SU-DHL-6 (cell line): ENCODE measurements around the gene DENND2C.
A peak's percentile ranks its signal among the peaks of the same experiment; 100 is the strongest.

Source experiments
- H2AFZ ChIP-seq: fragments of 200-600 bp; sonication (generic); 2 replicates; pipeline ENCODE4 v1.6.1; 2014; ENCODE audit warnings: low read depth, mild to moderate bottlenecking, moderate library complexity, mixed read lengths, antibody characterized with exemption, low read length; ENCODE audit not compliant: severe bottlenecking
- H3F3A ChIP-seq: fragments of 200-600 bp; shearing (Covaris generic); 2 replicates; pipeline ENCODE4 v1.6.0; 2016; ENCODE audit warnings: antibody characterized with exemption, mild to moderate bottlenecking; ENCODE audit not compliant: insufficient read depth
- H3K27ac ChIP-seq: fragments of 200-600 bp; sonication (generic); 2 replicates; pipeline ENCODE4 v1.5.1; 2016; ENCODE audit warnings: low read depth, mild to moderate bottlenecking, low read length, moderate library complexity, mixed read lengths
- H3K27me3 ChIP-seq: fragments of 200-600 bp; sonication (generic), shearing (Covaris generic); 2 replicates; pipeline ENCODE4 v1.6.0; 2014; ENCODE audit warnings: mild to moderate bottlenecking, low read length
- H3K36me3 ChIP-seq: fragments of 200-600 bp; sonication (generic); 2 replicates; pipeline ENCODE4 v1.6.1; 2014; ENCODE audit warnings: mild to moderate bottlenecking, low read length, mixed read lengths
- H3K4me2 ChIP-seq: fragments of 300-600, 200-600 bp; shearing (Covaris generic), sonication (generic); 2 replicates; pipeline ENCODE4 v1.6.0; 2014; ENCODE audit warnings: low read length, low read depth, mild to moderate bottlenecking; ENCODE audit not compliant: poor library complexity, severe bottlenecking
- H3K4me3 ChIP-seq: fragments of 200-600 bp; sonication (generic); 2 replicates; pipeline ENCODE4 v1.5.1; 2014; ENCODE audit warnings: antibody characterized with exemption, low read length, mild to moderate bottlenecking, mixed read lengths; ENCODE audit not compliant: insufficient read depth, poor library complexity, severe bottlenecking
- H3K79me2 ChIP-seq: fragments of 200-600 bp; sonication (generic); 2 replicates; pipeline ENCODE4 v1.6.1; 2014; ENCODE audit warnings: mild to moderate bottlenecking, low read length, moderate library complexity; ENCODE audit not compliant: insufficient read depth
- H3K9ac ChIP-seq: fragments of 200-600 bp; sonication (generic); 2 replicates; pipeline ENCODE4 v1.7.0; 2014; ENCODE audit warnings: mild to moderate bottlenecking, low read length
- H3K9me2 ChIP-seq: fragments of 200-600 bp; sonication (generic); replicated peaks from 2 replicates; pipeline ENCODE4 v1.6.1; 2014; ENCODE audit warnings: low read length; ENCODE audit not compliant: insufficient read depth
- H3K9me3 ChIP-seq: fragments of 200-600 bp; sonication (generic); 2 replicates; pipeline ENCODE4 v1.6.1; 2014; ENCODE audit warnings: low read length, mixed read lengths; ENCODE audit not compliant: insufficient read depth
- H4K20me1 ChIP-seq: fragments of 200-600 bp; sonication (generic); 2 replicates; pipeline ENCODE4 v1.6.1; 2014; ENCODE audit warnings: low read depth, mild to moderate bottlenecking, antibody characterized with exemption, low read length, moderate library complexity, mixed read lengths
- CTCF ChIP-seq: fragments of 200-600 bp; sonication (generic); IDR thresholded peaks from one replicate; pipeline ENCODE4 v1.5.1; 2017; ENCODE audit warnings: antibody characterized with exemption, mild to moderate bottlenecking, low read length, moderate library complexity; ENCODE audit not compliant: insufficient read depth, poor library complexity, severe bottlenecking
- EZH2phosphoT487 ChIP-seq: fragments of 200-600 bp; sonication (generic), shearing (Covaris generic); conservative IDR thresholded peaks from 2 replicates; pipeline ENCODE4 v1.6.1; 2018; ENCODE audit warnings: mild to moderate bottlenecking, antibody characterized with exemption, low read length, moderate library complexity, mixed read lengths

Gene DENND2C

GRCh38 chr1:114559356-114559755, 110.5 kb downstream of the DENND2C start:
- Histone ChIP-seq H3K4me2 (no peak overlapping the region), H3K27ac (no peak overlapping the region), H3K36me3 (no peaks in the 10 kb centered on the region), H2AFZ (peak overlapping the region; percentile 27), H3K9me2 (no peaks in the 10 kb centered on the region), H3K27me3 (no peaks in the 10 kb centered on the region), H3K9ac (no peak overlapping the region), H4K20me1 (no peaks in the 10 kb centered on the region), H3K9me3 (no peaks in the 10 kb centered on the region), H3K4me3 (no peak overlapping the region), H3K79me2 (no peaks in the 10 kb centered on the region), H3F3A (no peaks in the 10 kb centered on the region)
- no peak for TF ChIP-seq EZH2phosphoT487
- no peak for TF ChIP-seq CTCF

GRCh38 chr1:114558544-114558943, 111.3 kb downstream of the DENND2C start:
- Histone ChIP-seq H3K9me2 (no peaks in the 10 kb centered on the region), H3K27ac (no peak overlapping the region), H3K4me3 (no peak overlapping the region), H3K4me2 (no peak overlapping the region), H3K9ac (no peak overlapping the region), H3K79me2 (no peaks in the 10 kb centered on the region), H4K20me1 (no peaks in the 10 kb centered on the region), H3K36me3 (no peaks in the 10 kb centered on the region), H3K27me3 (no peaks in the 10 kb centered on the region), H3K9me3 (no peaks in the 10 kb centered on the region), H2AFZ (no peak overlapping the region), H3F3A (no peaks in the 10 kb centered on the region)
- TF ChIP-seq EZH2phosphoT487 (no peak), CTCF (peak; percentile 53)

- Histone ChIP-seq H3K79me2 (no peaks in the 10 kb centered on the region), H3K9me2 (no peaks in the 10 kb centered on the region), H3K4me3 (no peak overlapping the region), H3K27me3 (no peaks in the 10 kb centered on the region), H3K9ac (no peak overlapping the region), H4K20me1 (no peaks in the 10 kb centered on the region), H3K27ac (no peak overlapping the region), H3K4me2 (no peak overlapping the region), H3F3A (no peaks in the 10 kb centered on the region), H3K36me3 (no peaks in the 10 kb centered on the region), H3K9me3 (no peaks in the 10 kb centered on the region), H2AFZ (no peak overlapping the region)
- no peak for TF ChIP-seq EZH2phosphoT487
- no peak for TF ChIP-seq CTCF
Observed at GRCh38 chr1:114554577-114554976, 115.3 kb downstream of the DENND2C start.
